GM21717 (cell line): Measurements from ENCODE around the gene TRIM54.

ENCODE experiments used
- ATAC-seq: cut with Tn5 transposase; IDR thresholded peaks from one replicate; pipeline ENCODE4 v1.9.1; 2021; ENCODE audit warnings: mild to moderate bottlenecking, moderate library complexity; ENCODE audit not compliant: unreplicated experiment

TRIM54 gene, protein sequence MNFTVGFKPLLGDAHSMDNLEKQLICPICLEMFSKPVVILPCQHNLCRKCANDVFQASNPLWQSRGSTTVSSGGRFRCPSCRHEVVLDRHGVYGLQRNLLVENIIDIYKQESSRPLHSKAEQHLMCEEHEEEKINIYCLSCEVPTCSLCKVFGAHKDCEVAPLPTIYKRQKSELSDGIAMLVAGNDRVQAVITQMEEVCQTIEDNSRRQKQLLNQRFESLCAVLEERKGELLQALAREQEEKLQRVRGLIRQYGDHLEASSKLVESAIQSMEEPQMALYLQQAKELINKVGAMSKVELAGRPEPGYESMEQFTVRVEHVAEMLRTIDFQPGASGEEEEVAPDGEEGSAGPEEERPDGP

DNA sequence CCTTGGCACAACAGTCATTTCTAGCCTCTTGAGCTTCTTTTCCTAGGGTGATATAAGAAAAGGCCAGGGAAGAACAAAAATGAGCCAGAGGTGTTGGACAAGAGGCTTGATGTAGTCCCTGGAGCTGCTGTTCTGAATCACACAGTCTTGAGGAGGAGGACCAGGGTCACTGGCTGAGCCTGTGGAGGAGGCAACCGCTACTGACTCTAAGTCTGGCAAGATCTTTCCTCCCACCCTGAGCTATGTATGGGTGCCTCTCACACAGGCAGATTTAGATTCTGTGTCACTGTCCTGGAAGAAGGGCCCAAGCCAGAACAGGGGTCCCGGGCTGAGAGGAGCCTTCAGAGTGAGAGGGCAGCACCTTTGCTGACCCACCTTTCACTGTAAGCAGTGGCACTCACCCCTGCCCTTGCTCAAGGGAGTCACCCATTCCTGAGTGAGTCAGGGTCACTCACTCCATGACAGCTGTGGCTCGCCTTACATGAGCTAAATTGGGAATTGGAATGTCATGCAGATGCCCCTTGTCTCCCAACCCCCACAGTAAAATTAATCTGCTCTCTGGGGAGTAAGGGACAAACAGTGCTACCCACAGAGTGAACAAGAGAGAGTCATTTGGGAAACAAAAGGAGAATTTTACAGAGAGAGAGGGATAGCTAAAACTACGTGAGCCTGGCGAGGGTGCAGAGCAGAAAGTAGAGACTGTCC lies at the start of gene TRIM54:
Gene TRIM54, plus strand, starts transcription at position 575 of the 705 bp plus-strand sequence. CDS start 303 bp downstream, outside the sequence.
- ATAC-seq: no peak

DNA sequence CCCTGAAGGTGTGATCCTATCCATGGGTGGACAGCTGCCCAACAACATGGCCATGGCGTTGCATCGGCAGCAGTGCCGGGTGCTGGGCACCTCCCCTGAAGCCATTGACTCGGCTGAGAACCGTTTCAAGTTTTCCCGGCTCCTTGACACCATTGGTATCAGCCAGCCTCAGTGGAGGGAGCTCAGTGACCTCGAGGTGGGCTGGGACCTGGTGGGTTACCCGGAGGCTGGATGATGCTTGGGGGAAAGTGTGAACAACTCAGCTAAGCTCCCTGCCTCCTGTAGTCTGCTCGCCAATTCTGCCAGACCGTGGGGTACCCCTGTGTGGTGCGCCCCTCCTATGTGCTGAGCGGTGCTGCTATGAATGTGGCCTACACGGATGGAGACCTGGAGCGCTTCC lies 48.9 kb upstream of the TRIM54 start:
- no peak for ATAC-seq

DNA sequence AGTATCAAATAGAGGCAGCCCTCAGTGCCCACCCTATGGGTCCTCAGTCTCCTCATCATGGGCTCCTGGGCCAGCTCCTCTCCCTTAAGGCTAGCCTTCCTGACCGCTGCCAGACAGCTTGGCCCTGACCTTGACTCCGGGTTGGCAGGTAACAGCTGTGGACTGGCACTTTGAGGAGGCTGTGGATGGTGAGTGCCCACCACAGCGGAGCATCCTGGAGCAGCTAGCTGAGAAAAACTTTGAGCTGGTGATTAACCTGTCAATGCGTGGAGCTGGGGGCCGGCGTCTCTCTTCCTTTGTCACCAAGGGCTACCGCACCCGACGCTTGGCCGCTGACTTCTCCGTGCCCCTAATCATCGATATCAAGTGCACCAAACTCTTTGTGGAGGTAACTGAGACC lies 46.1 kb upstream of the TRIM54 start:
- no peak for ATAC-seq

DNA sequence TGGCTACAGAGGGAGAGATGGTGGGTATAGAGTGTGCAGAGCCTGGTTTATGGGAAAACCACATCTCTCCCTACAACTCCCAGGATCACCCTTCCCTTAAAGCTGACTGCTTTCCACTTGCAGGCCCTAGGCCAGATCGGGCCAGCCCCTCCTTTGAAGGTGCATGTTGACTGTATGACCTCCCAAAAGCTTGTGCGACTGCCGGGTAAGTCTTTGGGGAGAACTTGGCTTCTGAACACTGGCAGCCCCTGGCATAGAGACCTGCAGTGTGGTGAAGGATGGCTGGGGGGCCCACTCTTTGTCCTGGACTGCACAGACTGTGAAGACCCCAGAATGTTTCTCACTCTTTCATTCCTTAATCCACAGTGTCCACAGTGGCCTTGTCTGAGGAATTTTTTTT lies 45.6 kb upstream of the TRIM54 start:
- no peak for ATAC-seq

DNA sequence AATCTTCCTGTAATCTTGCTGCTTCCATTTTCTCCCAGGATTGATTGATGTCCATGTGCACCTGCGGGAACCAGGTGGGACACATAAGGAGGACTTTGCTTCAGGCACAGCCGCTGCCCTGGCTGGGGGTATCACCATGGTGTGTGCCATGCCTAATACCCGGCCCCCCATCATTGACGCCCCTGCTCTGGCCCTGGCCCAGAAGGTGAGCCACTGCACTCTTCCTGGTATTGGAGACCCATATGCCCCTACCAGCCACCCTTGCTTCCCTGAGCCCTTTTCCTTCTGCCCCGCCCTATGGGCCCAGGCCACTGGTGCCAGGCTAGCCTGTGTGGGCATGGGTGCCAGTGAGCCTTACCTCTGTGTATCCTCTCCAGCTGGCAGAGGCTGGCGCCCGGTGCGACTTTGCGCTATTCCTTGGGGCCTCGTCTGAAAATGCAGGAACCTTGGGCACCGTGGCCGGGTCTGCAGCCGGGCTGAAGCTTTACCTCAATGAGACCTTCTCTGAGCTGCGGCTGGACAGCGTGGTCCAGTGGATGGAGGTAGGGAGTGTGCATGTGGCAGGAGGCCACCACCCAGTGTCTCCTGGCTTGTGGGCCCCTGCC lies 44.8 kb upstream of the TRIM54 start:
- no peak for ATAC-seq

DNA sequence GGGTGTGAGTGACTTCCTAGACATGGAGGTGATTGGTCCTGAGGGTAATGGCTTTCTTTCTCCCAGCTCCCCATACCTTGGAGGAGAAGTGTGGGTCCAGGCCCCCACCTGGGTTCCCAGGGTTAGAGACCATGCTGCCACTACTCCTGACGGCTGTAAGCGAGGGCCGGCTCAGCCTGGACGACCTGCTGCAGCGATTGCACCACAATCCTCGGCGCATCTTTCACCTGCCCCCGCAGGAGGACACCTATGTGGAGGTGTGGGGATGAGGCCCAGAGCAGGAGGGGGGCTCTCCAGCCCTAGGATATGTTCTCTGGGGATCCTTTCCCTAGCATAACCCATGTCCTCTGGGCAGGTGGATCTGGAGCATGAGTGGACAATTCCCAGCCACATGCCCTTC lies 43.3 kb upstream of the TRIM54 start:
- ATAC-seq: no peak

DNA sequence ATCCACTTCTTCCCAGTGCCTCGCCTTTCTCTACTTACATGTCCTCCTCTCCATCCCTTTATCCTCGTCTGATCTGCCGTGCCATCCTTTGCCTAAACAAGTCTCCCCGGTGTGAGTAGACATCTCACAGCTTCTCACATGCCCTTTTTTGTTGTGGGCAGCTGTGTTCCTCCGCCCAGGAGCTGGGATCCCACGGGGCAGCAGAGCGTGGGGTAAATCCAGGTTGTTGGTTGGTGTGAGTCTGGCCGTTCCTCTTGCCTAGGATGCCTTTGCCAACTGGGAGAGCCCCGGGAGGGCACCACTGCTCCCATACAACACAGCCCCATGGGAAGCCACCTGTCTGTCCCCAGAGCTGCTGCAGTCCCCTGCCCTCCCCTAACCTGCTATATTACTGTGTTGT lies 41.8 kb upstream of the TRIM54 start:
- no peak for ATAC-seq

DNA sequence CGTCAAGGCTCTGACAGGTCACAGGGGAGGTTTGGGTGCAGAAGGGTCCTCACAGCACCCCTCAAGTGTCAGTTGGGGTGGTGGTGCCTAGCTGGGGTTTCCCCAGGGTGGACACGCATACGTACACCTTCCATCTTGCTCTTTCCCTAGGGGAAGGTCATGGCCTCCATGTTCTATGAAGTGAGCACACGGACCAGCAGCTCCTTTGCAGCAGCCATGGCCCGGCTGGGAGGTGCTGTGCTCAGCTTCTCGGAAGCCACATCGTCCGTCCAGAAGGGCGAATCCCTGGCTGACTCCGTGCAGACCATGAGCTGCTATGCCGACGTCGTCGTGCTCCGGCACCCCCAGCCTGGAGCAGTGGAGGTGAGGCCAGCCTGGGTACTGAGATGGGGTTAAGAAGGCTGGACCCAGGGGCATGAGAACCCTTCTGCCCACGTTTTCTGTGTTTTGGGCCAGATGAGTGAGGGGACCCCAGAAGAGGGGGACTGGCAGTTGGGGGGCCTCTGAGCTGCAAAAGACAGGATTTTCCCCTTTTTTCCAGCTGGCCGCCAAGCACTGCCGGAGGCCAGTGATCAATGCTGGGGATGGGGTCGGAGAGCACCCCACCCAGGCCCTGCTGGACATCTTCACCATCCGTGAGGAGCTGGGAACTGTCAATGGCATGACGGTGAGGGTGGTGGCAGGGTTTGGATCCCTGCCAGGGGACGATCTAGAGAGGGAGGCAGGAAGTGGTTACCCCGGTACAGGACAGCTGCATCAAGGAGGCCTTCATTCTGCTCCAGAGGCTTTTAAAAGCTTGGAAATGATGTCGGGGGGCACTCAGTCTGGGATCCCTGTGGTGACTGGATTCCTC lies 40.2 kb upstream of the TRIM54 start:
- ATAC-seq: no peak

DNA sequence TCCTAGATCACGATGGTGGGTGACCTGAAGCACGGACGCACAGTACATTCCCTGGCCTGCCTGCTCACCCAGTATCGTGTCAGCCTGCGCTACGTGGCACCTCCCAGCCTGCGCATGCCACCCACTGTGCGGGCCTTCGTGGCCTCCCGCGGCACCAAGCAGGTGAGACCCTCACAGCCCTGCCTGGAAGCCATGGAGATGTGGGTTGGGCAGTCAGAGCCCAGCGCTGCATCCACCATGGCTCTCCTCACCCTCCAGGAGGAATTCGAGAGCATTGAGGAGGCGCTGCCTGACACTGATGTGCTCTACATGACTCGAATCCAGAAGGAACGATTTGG lies 39.6 kb upstream of the TRIM54 start:
- no peak for ATAC-seq

DNA sequence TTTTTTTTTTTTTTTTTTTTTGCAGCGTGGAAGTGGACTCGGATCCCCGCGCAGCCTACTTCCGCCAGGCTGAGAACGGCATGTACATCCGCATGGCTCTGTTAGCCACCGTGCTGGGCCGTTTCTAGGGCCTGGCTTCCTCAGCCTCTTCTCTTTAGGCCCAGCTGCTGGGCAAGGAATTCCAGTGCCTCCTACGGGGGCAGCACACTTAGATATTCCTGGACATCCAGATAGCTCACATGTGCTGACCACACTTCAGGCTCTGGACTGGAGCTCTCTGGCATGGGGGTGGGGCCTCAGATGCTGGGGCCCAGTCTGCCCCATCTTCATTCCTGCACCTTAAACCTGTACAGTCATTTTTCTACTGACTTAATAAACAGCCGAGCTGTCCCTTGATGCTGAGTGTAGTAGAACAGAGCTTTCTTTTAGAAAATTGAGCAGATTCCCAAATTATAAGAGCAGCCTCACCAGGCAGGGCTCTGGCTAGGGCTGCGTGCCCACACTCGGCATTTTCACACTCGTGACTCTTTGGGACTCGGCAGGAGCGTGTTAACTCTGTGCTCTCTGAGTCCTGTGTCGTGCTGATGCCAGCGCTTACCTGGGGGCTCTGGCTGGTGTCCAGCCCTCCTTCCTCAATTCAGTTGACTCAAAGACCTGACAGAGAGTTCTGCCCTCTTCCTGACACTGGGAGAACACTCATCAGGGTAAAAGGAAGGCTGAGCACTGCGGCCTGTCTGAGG lies 38.7 kb upstream of the TRIM54 start:
- ATAC-seq: no peak

DNA sequence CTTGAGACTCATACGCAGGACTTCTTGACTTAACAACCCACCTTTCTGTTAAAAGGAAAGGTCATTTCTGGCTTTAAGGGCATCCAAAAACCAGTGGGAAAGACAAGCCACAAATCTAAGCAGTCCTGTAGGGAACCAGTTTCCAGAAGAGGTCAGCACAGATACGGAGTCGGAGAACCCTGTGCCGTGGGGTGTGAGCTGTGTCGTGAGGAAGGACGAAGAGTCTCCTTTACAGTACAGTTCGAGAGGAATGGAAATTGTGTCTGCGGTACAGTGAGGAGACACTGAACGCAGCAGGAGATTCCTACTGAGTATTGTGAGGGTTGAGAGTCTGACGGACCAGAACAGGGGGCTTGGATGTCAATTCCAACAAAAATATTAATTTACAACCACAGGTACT lies 37.1 kb upstream of the TRIM54 start:
- ATAC-seq: no peak

DNA sequence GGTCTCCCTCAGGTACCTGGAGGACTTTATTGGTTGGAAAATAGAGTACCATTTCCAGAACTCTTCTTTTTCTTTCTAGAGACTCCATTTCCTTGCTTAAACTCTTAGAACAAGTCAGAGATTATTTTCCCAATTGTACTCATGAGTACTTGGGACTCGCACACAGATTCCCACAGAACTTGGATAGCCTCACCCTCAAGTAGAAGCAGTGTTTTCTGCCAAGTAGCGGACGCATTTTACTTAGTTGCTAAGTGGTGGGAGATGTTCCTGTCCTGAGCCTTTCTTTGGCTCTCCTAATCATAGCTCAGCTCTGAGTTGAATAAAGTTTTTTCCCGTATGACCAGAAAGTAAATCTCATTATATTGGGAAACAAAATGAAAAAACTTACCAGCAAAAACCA lies 36.6 kb upstream of the TRIM54 start:
- ATAC-seq: no peak

DNA sequence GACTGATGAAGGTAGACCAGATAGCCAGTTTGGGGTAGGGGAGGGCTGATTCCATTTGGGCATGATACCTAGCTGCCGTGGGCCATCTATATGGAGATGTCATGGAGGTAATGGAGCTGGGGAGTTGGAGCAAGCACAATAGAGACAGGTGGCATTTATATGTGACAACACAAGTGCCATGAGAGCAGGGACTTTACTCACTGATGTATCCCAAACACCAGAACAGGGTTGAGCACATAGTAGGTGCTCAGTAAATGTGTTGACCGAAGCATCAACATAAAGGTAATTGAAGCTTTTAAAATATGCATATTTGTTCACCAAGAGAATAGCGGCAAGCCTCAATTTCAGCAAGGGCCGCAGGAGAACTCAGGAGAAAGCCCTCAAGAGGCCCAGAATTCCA lies 34.3 kb upstream of the TRIM54 start:
- no peak for ATAC-seq

DNA sequence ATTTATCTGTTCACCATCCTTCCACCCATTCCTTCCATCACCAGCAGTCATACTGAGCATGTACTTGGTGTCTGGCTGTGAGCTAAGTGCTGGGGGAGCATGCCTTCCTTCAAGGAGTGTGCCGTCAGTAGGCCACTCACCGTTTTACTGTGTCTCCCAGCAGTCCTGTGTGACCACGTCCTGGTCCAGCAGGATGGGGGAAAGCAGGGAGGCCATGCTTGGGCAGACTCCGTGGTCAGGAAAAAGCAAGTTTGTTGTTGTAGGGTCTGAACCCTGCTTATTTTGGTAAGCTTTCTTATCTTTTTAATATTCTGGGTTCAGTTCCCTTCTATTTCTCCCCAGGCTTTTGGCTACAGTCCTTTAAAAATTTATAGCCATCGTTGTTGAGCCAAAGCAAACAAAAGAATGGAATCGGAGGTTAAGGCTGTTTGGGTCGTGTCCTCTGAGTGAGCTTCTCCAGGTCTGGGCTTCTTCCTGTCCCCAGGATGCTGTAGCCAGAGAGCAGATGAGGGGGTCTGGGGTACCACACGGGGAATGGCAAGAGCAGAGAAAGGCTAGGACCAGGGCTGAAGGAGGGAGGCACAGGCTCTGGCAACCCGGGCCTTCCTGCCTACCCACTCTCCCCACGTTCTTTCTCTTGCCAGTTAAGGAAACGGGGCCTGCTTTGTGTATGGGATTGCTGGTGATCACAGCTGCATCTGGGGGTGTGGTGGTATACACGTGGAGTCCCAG lies 32.9 kb upstream of the TRIM54 start:
- ATAC-seq: no peak

DNA sequence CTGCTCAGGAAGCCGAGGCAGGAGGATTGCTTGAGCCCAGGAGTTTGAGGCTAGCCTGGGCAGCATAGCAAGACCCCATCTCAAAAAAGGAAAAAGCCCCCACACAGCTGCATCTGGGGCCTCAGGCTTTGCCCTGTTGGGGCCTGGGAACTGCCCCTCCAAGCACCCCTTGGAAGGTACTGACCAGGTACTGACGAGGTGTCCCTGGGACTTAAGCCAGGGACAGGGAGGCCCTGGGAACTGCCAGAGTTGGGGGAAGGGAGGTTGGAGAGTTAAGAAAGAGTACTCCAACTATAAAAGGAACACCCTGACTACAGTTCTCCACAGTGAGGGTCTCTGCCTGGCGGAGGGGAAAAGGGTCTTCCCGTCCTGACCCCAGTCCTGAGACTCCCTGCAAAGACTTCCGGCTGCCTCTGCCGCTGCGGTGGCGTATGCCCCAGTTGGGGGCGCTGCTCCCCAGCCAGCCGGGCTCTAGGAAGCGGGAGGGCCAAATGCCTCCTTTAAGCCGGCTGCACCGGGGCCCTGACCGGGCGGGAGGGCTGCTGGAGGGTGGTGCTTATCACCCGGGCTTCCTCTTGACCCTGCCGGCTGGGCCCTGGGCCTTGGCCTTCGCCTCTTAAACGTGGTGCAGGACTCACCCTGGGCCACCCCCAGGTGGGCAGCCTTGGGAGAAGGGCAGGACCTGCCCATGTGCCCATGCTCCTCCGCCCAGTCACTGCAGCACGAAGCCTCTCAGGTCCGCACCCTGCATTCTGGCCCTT lies 32.2 kb upstream of the TRIM54 start:
- no peak for ATAC-seq

DNA sequence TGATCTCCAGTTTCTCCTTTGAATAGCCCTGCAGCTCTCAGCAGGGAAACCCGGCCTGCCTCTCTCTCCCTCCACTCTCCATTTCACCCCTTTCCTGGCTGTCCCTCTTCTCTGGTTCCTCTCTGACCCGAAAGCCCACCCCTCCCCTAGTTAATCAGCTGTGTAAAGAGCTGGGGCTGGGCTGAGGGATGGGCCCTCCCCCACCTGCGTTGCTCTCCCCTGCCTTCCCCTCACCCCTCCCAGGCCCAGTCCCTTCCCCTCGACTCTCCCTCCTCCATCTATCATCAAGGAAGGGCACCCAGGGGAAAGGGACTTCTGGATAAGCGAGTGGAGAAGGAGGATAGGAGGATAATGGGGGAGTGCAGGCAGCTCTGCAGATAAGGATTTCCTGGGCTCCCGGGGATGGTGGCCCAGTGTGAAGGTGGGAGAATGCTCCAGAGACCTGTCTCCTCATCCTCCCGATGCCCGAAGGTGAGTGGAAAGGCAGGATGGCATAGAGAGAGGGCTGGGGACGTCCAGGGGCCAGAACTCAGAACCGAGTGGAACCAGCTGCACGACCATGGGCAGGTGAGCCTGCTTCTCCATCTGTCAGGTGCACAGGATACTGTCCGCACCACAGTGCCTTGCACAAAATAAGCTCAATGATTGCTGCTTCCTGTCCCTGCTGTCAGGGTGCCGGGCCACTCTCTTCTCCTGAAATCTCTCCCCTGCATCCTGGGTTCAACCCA lies 31.4 kb upstream of the TRIM54 start:
- ATAC-seq: no peak

DNA sequence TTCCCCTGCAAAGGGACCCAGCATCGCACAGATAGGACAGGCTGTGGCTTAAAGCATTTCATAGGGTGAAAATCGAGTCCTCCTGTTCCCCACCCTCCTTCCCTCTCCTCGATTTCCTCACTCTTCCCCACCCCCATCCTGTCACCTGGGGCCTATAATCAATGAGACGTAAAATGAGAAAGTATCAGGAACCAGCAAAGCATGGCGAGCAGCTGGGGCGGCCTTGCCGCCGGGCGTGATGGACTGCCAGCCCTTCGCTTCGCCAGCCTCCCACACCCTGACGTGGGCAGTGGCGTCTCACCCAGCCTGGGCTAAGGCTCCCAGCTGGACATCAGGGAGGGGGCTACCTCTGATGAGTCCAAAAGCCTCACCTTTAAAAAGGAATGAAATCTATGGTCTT lies 30.5 kb upstream of the TRIM54 start:
- no peak for ATAC-seq

DNA sequence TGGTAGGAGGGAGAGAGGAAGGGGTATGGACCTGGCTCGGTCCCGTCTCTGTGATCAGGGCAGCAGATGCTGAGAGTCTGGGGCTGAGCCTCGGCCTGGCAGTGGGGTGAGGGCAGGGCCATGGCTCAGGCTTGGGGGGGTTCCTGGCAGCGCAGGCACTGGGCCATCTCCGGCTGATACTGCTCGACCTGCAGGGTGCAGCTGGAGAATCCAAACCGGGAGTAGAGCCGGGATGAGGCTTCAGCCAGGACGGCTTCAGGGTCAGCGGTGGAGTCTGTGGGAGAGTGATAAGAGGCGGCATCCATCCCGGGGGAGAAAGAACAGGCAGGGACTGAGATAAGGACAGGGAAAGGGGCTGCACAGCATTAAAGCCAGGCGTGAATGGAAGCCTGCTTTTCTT lies 27.0 kb upstream of the TRIM54 start:
- no peak for ATAC-seq

DNA sequence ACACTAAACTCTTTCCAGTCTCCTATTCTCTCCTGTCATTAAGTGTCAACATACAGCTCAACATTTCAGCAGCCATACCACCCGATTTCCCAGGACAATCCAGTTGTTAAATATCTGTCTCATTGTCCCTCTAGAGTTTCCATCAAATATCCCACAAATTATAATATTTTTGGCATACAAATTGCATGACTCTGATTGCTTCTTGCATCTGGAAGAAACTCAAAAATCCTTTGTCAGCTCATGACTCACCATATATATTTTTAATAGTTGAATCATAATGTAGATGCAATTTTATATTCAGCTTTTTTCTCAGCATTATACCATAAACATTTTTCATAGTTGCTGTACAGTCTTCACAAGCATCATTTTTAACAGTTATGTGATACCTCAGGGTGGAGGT lies 26.6 kb upstream of the TRIM54 start:
- no peak for ATAC-seq
